Measurements from ENCODE around the gene GPR37. TPM values are rescaled to one million over a fixed set of nuclear protein-coding genes. Genes with fewer than 3 reads are reported as not detected.
A peak's percentile ranks its signal among the peaks of the same experiment; 100 is the strongest.

Gene GPR37
- polyA plus RNA-seq, 1 of the 3 experiments (the other 2 are of a cell fraction), result 0.03 TPM

DNA sequence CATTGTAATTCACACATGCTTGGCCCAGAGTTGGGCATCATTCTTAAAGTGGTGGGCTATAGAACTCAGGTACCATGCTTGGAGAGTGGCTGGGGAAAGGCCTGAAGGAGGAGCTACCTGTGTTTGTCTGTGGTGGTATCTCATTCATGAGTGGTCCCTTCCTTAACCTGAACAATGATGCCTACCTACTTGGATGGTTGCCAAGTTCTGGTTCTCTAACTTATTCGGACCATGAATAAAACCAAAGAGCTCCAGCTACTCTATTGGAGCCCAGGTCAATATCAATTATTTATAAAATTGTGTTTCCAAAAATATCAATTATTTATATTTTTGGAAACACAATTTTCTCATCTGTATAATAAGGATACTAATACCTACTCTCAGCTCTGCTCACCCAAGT, 2.9 kb upstream of the GPR37 start:
- H4K20me1 ChIP-seq (ENCODE audit: insufficient read depth), result no peaks in the 10 kb centered on the region
- H3K4me2 ChIP-seq, result no peak overlapping the region
- POLR2A ChIA-PET, result no interaction called here
- CTCF ChIA-PET, result interaction anchor here (0.6 to 5.7 kb wide), 6 partner anchors 9 to 1336 kb away, joined by 3 to 47 read pairs (median 4); no protein-coding TSS in a partner anchor
- 85% methylated on average over 1 of the region's 1 CpG for WGBS (ENCODE audit: low lambda C conversion rate)
- TF ChIP-seq RFX5 (IDR thresholded peaks at IDR 0.05; ENCODE audit: low read length), result no peak
- TF ChIP-seq EP300 (IDR thresholded peaks at IDR 0.05; ENCODE audit: borderline replicate concordance in 1 of 2, low read depth in 1 of 2, low read length in 1 of 2), result no peak
- TF ChIP-seq, protein P1, sequence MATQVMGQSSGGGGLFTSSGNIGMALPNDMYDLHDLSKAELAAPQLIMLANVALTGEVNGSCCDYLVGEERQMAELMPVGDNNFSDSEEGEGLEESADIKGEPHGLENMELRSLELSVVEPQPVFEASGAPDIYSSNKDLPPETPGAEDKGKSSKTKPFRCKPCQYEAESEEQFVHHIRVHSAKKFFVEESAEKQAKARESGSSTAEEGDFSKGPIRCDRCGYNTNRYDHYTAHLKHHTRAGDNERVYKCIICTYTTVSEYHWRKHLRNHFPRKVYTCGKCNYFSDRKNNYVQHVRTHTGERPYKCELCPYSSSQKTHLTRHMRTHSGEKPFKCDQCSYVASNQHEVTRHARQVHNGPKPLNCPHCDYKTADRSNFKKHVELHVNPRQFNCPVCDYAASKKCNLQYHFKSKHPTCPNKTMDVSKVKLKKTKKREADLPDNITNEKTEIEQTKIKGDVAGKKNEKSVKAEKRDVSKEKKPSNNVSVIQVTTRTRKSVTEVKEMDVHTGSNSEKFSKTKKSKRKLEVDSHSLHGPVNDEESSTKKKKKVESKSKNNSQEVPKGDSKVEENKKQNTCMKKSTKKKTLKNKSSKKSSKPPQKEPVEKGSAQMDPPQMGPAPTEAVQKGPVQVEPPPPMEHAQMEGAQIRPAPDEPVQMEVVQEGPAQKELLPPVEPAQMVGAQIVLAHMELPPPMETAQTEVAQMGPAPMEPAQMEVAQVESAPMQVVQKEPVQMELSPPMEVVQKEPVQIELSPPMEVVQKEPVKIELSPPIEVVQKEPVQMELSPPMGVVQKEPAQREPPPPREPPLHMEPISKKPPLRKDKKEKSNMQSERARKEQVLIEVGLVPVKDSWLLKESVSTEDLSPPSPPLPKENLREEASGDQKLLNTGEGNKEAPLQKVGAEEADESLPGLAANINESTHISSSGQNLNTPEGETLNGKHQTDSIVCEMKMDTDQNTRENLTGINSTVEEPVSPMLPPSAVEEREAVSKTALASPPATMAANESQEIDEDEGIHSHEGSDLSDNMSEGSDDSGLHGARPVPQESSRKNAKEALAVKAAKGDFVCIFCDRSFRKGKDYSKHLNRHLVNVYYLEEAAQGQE (IDR thresholded peaks at IDR 0.05; ENCODE audit: low read depth, low read length), result no peak
- no peak for TF ChIP-seq TCF12 (IDR thresholded peaks at IDR 0.05)
- TF ChIP-seq YY1 (IDR thresholded peaks at IDR 0.05; ENCODE audit: low read depth), result no peak
- no peak for TF ChIP-seq JUND (IDR thresholded peaks at IDR 0.05)
- TF ChIP-seq SIN3A (IDR thresholded peaks at IDR 0.05; ENCODE audit: borderline replicate concordance, low read depth, low read length), result no peak
- TF ChIP-seq SMC3 (IDR thresholded peaks at IDR 0.05; ENCODE audit: low read depth, low read length), result no peak
- TF ChIP-seq, protein P2, sequence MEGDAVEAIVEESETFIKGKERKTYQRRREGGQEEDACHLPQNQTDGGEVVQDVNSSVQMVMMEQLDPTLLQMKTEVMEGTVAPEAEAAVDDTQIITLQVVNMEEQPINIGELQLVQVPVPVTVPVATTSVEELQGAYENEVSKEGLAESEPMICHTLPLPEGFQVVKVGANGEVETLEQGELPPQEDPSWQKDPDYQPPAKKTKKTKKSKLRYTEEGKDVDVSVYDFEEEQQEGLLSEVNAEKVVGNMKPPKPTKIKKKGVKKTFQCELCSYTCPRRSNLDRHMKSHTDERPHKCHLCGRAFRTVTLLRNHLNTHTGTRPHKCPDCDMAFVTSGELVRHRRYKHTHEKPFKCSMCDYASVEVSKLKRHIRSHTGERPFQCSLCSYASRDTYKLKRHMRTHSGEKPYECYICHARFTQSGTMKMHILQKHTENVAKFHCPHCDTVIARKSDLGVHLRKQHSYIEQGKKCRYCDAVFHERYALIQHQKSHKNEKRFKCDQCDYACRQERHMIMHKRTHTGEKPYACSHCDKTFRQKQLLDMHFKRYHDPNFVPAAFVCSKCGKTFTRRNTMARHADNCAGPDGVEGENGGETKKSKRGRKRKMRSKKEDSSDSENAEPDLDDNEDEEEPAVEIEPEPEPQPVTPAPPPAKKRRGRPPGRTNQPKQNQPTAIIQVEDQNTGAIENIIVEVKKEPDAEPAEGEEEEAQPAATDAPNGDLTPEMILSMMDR (IDR thresholded peaks at IDR 0.05), result no peak
- no peak for TF ChIP-seq POLR2AphosphoS5 (IDR thresholded peaks at IDR 0.05; ENCODE audit: low read depth, low read length)
- H3K79me2 ChIP-seq (ENCODE audit: insufficient read depth), result no peaks in the 10 kb centered on the region
- no peak overlapping the region for H2AFZ ChIP-seq (ENCODE audit: low read depth)
- no peaks in the 10 kb centered on the region for H3K36me3 ChIP-seq (replicated peaks in 1 of 2; ENCODE audit: control insufficient read depth in 1 of 2, insufficient read depth in 2 of 2, low read length in 1 of 2)
- H3K9ac ChIP-seq, result no peak overlapping the region
- peaks cover 0 to 14% of the 10 kb centered on the region in 2 experiments; a peak in 1 of 4 replicates for H3K4me1 ChIP-seq (ENCODE audit: control insufficient read depth in 1 of 2, insufficient read depth in 2 of 2, low read depth in 1 of 2, low read length in 1 of 2)
- H3F3A ChIP-seq (replicated peaks; ENCODE audit: insufficient read depth), result no peaks in the 10 kb centered on the region
- no peak overlapping the region for H3K27ac ChIP-seq (ENCODE audit: low read depth in 2 of 2, low read length in 1 of 2)
- H3K4me3 ChIP-seq (ENCODE audit: low read depth in 2 of 2, low read length in 1 of 2), result no peak overlapping the region
- H3K9me3 ChIP-seq, result no peaks in the 10 kb centered on the region
- H3K27me3 ChIP-seq (ENCODE audit: insufficient read depth), result peaks cover 22% of the 10 kb centered on the region
- DNase-seq, result no peak
- H3K9me2 ChIP-seq, result no peaks in the 10 kb centered on the region

DNA sequence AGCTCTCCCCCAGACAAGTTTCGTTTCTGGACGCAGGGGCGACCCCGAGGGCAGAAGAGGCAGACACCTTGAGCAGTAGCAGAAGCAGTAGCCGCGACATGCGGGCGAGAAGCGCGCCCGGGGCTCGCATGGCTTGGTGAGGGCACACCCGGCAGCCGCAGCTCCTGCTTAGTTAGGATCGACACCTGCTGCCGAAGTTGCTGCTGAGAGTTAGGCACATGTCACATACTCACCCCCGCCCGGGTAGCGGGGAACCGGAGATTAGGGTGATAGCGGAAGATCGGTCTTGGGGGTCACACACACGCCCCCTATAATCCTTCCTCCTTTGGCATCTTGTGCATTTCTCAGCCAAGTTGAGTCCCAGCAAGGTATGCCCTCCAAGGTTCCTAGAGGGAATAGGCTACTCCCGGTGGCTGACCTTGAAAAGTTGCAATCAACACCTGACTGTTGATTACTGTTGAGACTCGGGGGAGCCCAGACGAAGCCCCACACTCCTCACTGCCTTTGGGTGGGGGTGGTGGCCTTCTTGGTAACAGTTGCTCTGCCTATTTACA, 668 bp downstream of the GPR37 start:
- Histone ChIP-seq H3K4me2 (peak overlapping the region; percentile 86), H3K4me3 (ENCODE audit: low read depth in 2 of 2, low read length in 1 of 2) (peak overlapping the region; percentile 69 to 75), H2AFZ (ENCODE audit: low read depth) (peak overlapping the region; percentile 95), H3K9ac (no peak overlapping the region), H3K9me3 (no peaks in the 10 kb centered on the region), H3K36me3 (replicated peaks in 1 of 2; ENCODE audit: control insufficient read depth in 1 of 2, insufficient read depth in 2 of 2, low read length in 1 of 2) (no peaks in the 10 kb centered on the region), H3K27ac (ENCODE audit: low read depth in 2 of 2, low read length in 1 of 2) (no peak overlapping the region), H3K27me3 (ENCODE audit: insufficient read depth) (peaks cover 24% of the 10 kb centered on the region), H3K4me1 (ENCODE audit: control insufficient read depth in 1 of 2, insufficient read depth in 2 of 2, low read depth in 1 of 2, low read length in 1 of 2) (peaks cover 0 to 14% of the 10 kb centered on the region in 2 experiments; a peak in 1 of 4 replicates), H3K79me2 (ENCODE audit: insufficient read depth) (no peaks in the 10 kb centered on the region), H4K20me1 (ENCODE audit: insufficient read depth) (no peaks in the 10 kb centered on the region), H3F3A (replicated peaks; ENCODE audit: insufficient read depth) (no peaks in the 10 kb centered on the region), H3K9me2 (no peaks in the 10 kb centered on the region)
- DNase-seq, result peak; percentile 74
- CTCF ChIA-PET, result interaction anchor here (0.8 to 5.7 kb wide), 15 partner anchors 10 to 1271 kb away, joined by 3 to 47 read pairs (median 4); no protein-coding TSS in a partner anchor
- POLR2A ChIA-PET, result no interaction called here
- TF ChIP-seq, protein P3, sequence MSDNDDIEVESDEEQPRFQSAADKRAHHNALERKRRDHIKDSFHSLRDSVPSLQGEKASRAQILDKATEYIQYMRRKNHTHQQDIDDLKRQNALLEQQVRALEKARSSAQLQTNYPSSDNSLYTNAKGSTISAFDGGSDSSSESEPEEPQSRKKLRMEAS (IDR thresholded peaks at IDR 0.05; ENCODE audit: low read depth), result no peak
- no peak for TF ChIP-seq SIN3A (IDR thresholded peaks at IDR 0.05; ENCODE audit: borderline replicate concordance, low read depth, low read length)
- 4% methylated on average over 25 of the region's 26 CpGs for WGBS (ENCODE audit: low lambda C conversion rate)

Data from SK-N-SH (cell line).